SK-N-SH treated with all-trans-retinoic acid at 6 μM for 48 hours (cell line): ENCODE measurements around the gene OXER1.

Source experiments
- ARNTL ChIP-seq: fragments of 450-650 bp; formaldehyde crosslinking; IDR thresholded peaks from 2 replicates; pipeline ENCODE4 v1.5.0; 2020; ENCODE audit warnings: low read depth, mild to moderate bottlenecking, moderate library complexity, borderline replicate concordance
- CSDC2 ChIP-seq: fragments of 250-450 bp; sonication (Bioruptor Pico); IDR thresholded peaks from 2 replicates; pipeline ENCODE4 v1.5.0; 2020; ENCODE audit warnings: mild to moderate bottlenecking, moderate library complexity
- ESRRG ChIP-seq: fragments of 250-450 bp; sonication (Bioruptor Pico); IDR thresholded peaks from 2 replicates; pipeline ENCODE4 v1.6.1; 2021; ENCODE audit warnings: mild to moderate bottlenecking
- ISL1 ChIP-seq: fragments of 250-450 bp; sonication (Bioruptor Pico); IDR thresholded peaks from 2 replicates; pipeline ENCODE4 v2.1.2; 2022; ENCODE audit warnings: mild to moderate bottlenecking, moderate library complexity
- OSR1 ChIP-seq: fragments of 250-450 bp; sonication (Bioruptor Pico); IDR thresholded peaks from 2 replicates; pipeline ENCODE4 v1.8.0; 2022; ENCODE audit warnings: moderate library complexity, mild to moderate bottlenecking, inconsistent platforms
- TOX ChIP-seq: fragments of 250-450 bp; sonication (Bioruptor Pico); IDR thresholded peaks from 2 replicates; pipeline ENCODE4 v1.8.0; 2021; ENCODE audit warnings: mild to moderate bottlenecking, moderate library complexity, borderline replicate concordance
- ZFP3 ChIP-seq: fragments of 250-450 bp; sonication (Bioruptor Pico); IDR thresholded peaks from 2 replicates; pipeline ENCODE4 v1.5.0; 2020; ENCODE audit warnings: mild to moderate bottlenecking, moderate library complexity
- ZFP30 ChIP-seq: fragments of 450-650 bp; formaldehyde crosslinking; IDR thresholded peaks from 2 replicates; pipeline ENCODE4 v1.5.0; 2022; ENCODE audit warnings: mild to moderate bottlenecking, moderate library complexity
- ZNF565 ChIP-seq: fragments of 450-650 bp; formaldehyde crosslinking; conservative IDR thresholded peaks from 2 replicates; pipeline ENCODE4 v1.5.0; 2020; ENCODE audit warnings: low read depth, mild to moderate bottlenecking, moderate library complexity
- ZNF70 ChIP-seq: fragments of 450-650 bp; formaldehyde crosslinking; IDR thresholded peaks from 2 replicates; pipeline ENCODE4 v1.5.0; 2020; ENCODE audit warnings: mild to moderate bottlenecking, moderate library complexity
- TF ChIP-seq, protein P1 (sequence below): fragments of 250-450 bp; sonication (Bioruptor Pico); IDR thresholded peaks from 2 replicates; pipeline ENCODE4 v1.5.1; 2020; ENCODE audit warnings: low read depth, mild to moderate bottlenecking, moderate library complexity
- TF ChIP-seq, protein P2 (sequence below): fragments of 250-450 bp; sonication (Bioruptor Pico); IDR thresholded peaks from 2 replicates; pipeline ENCODE4 v1.8.0; 2020; ENCODE audit warnings: mild to moderate bottlenecking, moderate library complexity, borderline replicate concordance
- TF ChIP-seq, protein P3 (sequence below): fragments of 250-450 bp; sonication (Bioruptor Pico); IDR thresholded peaks from 2 replicates; pipeline ENCODE4 v1.5.0; 2020; ENCODE audit warnings: mild to moderate bottlenecking, moderate library complexity
- TF ChIP-seq, protein P4 (sequence below): fragments of 250-450 bp; sonication (Bioruptor Pico); IDR thresholded peaks from 2 replicates; pipeline ENCODE4 v1.5.1; 2021; ENCODE audit warnings: mild to moderate bottlenecking, moderate library complexity

DNA sequence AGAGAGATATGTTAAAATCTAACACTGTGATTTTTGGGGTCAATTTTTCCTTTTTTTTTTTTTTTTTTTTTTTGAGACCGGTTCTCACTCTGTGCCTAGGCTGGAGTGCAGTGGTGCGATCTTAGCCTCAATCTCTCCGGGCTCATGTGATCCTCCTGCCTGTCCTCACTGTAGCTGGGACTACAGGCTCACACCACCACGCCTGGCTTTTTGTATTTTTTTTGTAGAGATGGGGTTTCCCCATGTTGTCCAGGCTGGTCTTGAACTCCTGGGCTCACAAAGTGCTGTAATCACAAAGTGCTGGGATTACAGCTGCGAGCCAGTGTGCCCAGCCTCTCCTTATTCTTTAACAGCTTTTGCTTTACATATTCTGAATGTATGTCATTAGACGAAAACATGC is 31.3 kb upstream of the OXER1 start:
- TF ChIP-seq, protein P1, sequence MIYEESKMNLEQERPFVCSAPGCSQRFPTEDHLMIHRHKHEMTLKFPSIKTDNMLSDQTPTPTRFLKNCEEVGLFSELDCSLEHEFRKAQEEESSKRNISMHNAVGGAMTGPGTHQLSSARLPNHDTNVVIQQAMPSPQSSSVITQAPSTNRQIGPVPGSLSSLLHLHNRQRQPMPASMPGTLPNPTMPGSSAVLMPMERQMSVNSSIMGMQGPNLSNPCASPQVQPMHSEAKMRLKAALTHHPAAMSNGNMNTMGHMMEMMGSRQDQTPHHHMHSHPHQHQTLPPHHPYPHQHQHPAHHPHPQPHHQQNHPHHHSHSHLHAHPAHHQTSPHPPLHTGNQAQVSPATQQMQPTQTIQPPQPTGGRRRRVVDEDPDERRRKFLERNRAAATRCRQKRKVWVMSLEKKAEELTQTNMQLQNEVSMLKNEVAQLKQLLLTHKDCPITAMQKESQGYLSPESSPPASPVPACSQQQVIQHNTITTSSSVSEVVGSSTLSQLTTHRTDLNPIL (CRISPR knock-in tag) = no peak
- no peak for TF ChIP-seq ARNTL (CRISPR knock-in tag)
- TF ChIP-seq ZNF565 (CRISPR knock-in tag) = no peak
- TF ChIP-seq, protein P2, sequence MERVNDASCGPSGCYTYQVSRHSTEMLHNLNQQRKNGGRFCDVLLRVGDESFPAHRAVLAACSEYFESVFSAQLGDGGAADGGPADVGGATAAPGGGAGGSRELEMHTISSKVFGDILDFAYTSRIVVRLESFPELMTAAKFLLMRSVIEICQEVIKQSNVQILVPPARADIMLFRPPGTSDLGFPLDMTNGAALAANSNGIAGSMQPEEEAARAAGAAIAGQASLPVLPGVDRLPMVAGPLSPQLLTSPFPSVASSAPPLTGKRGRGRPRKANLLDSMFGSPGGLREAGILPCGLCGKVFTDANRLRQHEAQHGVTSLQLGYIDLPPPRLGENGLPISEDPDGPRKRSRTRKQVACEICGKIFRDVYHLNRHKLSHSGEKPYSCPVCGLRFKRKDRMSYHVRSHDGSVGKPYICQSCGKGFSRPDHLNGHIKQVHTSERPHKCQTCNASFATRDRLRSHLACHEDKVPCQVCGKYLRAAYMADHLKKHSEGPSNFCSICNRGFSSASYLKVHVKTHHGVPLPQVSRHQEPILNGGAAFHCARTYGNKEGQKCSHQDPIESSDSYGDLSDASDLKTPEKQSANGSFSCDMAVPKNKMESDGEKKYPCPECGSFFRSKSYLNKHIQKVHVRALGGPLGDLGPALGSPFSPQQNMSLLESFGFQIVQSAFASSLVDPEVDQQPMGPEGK (CRISPR knock-in tag) = no peak
- TF ChIP-seq ESRRG (CRISPR knock-in tag) = no peak
- TF ChIP-seq ZFP30 (CRISPR knock-in tag) = no peak
- no peak for TF ChIP-seq CSDC2 (CRISPR knock-in tag)
- TF ChIP-seq, protein P3, sequence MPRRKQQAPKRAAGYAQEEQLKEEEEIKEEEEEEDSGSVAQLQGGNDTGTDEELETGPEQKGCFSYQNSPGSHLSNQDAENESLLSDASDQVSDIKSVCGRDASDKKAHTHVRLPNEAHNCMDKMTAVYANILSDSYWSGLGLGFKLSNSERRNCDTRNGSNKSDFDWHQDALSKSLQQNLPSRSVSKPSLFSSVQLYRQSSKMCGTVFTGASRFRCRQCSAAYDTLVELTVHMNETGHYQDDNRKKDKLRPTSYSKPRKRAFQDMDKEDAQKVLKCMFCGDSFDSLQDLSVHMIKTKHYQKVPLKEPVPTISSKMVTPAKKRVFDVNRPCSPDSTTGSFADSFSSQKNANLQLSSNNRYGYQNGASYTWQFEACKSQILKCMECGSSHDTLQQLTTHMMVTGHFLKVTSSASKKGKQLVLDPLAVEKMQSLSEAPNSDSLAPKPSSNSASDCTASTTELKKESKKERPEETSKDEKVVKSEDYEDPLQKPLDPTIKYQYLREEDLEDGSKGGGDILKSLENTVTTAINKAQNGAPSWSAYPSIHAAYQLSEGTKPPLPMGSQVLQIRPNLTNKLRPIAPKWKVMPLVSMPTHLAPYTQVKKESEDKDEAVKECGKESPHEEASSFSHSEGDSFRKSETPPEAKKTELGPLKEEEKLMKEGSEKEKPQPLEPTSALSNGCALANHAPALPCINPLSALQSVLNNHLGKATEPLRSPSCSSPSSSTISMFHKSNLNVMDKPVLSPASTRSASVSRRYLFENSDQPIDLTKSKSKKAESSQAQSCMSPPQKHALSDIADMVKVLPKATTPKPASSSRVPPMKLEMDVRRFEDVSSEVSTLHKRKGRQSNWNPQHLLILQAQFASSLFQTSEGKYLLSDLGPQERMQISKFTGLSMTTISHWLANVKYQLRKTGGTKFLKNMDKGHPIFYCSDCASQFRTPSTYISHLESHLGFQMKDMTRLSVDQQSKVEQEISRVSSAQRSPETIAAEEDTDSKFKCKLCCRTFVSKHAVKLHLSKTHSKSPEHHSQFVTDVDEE (CRISPR knock-in tag) = no peak
- TF ChIP-seq ZNF70 (CRISPR knock-in tag) = no peak
- TF ChIP-seq, protein P4, sequence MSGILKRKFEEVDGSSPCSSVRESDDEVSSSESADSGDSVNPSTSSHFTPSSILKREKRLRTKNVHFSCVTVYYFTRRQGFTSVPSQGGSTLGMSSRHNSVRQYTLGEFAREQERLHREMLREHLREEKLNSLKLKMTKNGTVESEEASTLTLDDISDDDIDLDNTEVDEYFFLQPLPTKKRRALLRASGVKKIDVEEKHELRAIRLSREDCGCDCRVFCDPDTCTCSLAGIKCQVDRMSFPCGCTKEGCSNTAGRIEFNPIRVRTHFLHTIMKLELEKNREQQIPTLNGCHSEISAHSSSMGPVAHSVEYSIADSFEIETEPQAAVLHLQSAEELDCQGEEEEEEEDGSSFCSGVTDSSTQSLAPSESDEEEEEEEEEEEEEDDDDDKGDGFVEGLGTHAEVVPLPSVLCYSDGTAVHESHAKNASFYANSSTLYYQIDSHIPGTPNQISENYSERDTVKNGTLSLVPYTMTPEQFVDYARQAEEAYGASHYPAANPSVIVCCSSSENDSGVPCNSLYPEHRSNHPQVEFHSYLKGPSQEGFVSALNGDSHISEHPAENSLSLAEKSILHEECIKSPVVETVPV (CRISPR knock-in tag) = no peak
- TF ChIP-seq OSR1 = no peak
- TF ChIP-seq TOX = no peak
- TF ChIP-seq ISL1 = no peak
- no peak for TF ChIP-seq ZFP3 (CRISPR knock-in tag)
